GM19463 (cell line): ENCODE data around the gene RBM12.
"Not testable (repeated sequence)": the region's sequence is repeated elsewhere in the genome, so short reads cannot be mapped to it uniquely, and the experiment has no call there.

Source experiments
- ATAC-seq: cut with Tn5 transposase; IDR thresholded peaks from one replicate; pipeline ENCODE4 v1.9.1; 2021; ENCODE audit warnings: mild to moderate bottlenecking, moderate library complexity; ENCODE audit not compliant: unreplicated experiment

The RBM12 gene

DNA sequence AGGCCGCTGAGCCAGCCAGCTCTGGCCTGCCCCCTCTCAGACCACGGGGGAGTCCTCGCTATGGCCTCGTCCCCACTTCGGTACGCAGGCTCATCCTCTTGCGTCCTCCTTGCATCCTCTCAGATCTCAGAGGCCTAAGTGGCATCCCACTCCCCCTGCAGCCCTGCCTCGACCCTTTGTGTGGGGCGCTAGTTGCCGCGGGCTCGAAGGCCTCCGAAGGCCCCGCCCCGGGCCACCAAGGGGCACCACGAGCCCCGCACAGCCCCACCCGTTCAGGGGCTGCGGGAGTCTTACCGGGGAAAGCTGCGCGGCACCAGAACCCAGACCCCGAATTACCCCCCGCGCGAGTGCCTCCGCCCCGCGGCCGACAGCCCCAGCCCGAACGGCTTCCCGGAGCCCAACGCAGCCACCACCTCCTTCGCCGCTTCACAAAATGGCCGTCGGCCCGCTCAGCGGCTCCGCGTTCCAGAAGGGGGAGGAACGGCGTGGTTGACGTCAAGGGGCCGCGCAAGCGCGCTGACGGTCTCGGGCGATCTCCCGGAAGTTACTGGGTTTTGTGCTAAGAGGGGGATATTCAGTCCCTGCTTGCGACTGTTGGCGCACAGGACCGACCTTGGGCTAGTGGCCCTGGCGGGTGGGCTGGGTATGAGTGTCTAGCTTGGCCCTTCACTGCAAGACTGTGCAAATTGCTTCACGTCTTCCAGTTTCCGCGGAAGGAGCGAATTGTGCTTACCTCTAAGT lies at the start of gene RBM12, which contains the start of gene CPNE1:
Gene RBM12, minus strand, starts transcription at position 435 of the 741 bp plus-strand sequence. CDS start 9,578 bp downstream, outside the sequence.
Gene CPNE1, minus strand, starts transcription at position 435 of the 741 bp plus-strand sequence. CDS start 31,977 bp downstream, outside the sequence.
- ATAC-seq = peak; percentile 79

DNA sequence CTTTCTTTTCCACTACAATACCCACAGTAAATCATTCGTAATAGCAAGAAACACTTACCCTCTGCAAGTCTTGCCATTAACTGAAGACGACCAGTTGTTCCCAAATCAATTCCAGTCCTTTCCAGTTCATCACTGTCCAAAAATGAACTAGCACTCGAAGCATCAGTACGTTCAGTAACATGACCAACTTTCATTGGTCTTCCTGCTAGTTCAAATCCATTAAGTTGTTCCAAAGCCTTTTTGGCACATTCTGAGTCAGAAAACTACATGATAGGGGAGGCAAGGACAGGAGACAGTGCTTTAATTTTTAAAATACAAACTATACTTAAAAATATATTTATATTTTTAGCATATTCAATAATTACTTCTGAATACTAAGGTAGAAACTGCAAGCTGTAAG lies 49.4 kb upstream of the RBM12 start:
- no peak for ATAC-seq

- not testable (repeated sequence) for ATAC-seq
Measured at GRCh38 chr20:35713120-35713519, 48.4 kb upstream of the RBM12 start.

GRCh38 chr20:35711588-35712209 lies 47.0 kb upstream of the RBM12 start:
- ATAC-seq = no peak

DNA sequence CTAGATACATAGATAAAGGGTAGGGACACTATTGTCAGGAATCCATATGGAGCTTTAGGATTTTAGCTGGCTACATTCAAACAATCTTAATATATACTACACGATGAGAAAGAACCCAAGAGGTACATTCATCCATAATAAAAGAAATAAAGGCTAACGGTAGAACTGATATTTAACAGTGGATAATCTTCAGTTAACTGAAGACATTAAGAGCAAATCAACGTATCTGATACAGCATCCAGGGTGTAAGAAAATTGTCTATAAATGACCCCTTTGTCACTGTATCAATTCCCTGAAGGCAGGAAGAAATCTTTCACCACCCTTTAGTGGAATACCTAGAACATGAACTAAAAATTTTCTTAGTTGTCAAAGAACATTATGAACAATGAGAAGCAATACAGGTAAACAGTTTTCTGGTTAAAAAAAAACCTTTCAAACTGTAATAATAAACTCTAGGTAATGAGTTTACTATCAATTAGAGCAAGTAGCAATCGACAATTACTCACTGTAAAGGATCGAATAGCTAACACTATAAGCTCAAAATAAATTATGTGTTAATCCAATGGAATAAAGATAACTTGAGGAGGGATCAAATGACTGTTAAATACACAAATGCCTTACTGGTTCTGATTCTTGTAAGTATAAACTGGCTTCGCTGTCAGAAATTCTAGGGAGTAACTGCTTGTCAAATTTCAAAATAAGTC lies 46.3 kb upstream of the RBM12 start:
- no peak for ATAC-seq

DNA sequence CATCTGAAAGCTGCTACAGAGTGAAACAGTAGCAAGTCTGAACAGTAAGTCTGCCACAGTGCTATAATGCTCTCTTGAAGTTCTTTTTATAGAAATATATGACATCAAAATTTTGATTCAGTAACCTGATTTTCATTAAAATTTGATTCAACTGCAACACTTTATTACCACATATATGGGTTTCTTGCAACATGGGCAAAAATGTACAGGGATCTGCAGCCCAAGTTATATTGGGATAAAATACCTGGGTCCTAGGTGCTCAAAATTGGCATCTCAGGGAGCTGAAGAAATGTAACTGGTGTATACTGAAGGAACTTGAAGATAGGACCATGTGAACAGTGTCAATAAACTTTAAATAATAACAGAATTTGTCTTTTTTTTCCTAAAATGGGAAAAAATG lies 45.3 kb upstream of the RBM12 start:
- no peak for ATAC-seq

- no peak for ATAC-seq
Measured at GRCh38 chr20:35709259-35709658, 44.6 kb upstream of the RBM12 start.

GRCh38 chr20:35708502-35708901 lies 43.8 kb upstream of the RBM12 start:
- no peak for ATAC-seq

DNA sequence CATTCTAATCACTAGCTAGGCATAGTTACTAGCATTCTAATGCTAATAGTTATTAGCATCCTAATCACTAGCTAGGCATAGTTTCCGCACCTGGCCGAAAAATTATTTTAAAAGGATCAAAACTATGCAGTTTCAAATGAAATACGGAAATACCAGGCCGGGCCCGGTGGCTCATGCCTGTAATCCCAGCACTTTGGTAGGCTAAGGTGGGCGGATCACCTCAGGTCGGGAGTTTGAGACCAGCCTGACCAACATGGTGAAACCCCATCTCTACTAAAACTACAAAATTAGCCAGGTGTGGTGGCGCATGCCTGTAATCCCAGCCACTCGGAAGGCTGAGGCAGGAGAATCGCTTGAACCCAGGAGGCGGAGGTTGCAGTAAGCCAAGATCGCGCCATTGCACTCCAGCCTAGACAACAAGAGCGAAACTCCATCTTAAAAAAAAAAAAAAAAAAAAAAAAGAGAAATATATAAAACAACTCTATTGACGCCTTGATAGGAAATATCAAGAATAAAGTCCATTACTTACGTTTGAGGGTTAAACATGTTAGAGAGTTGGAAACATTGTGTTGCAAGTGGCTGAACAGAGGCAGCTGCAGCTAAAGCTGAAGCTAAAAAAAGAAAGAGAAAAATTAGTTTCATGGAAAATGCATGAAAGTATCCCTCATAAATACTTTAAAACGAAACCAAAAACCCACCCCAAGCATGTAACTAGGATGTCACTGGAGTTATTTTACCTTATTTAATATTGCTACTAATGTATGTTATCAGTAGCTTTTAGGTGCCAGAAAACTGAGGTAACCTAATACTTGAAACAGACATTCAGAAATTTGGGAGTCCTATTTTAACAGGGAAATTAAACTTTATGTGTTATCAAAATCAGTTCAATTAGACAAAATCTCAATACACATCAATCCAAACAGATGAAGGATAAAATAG lies 42.2 kb upstream of the RBM12 start:
- not testable (repeated sequence) for ATAC-seq

DNA sequence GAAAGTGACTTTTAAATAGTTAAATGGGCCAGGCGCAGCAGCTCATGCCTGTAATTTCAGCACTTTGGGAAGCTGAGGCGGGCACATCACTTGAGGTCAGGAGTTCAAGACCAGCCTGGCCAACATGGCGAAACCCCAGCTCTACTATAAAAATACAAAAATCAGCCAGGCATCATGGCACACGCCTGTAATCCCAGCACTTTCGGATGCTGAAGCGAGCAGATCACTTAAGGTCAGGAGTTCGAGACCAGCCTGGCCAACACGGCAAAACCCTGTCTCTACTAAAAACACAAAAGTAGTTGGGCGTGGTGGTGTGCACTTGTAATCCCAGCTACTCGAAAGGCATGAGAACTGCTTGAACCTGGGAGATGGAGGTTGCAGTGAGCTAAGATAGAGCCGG lies 41.2 kb upstream of the RBM12 start:
- not testable (repeated sequence) for ATAC-seq

GRCh38 chr20:35704514-35705261 lies 40.0 kb upstream of the RBM12 start:
- ATAC-seq = no peak

- ATAC-seq = no peak
Measured at GRCh38 chr20:35702824-35703695, 38.4 kb upstream of the RBM12 start.

DNA sequence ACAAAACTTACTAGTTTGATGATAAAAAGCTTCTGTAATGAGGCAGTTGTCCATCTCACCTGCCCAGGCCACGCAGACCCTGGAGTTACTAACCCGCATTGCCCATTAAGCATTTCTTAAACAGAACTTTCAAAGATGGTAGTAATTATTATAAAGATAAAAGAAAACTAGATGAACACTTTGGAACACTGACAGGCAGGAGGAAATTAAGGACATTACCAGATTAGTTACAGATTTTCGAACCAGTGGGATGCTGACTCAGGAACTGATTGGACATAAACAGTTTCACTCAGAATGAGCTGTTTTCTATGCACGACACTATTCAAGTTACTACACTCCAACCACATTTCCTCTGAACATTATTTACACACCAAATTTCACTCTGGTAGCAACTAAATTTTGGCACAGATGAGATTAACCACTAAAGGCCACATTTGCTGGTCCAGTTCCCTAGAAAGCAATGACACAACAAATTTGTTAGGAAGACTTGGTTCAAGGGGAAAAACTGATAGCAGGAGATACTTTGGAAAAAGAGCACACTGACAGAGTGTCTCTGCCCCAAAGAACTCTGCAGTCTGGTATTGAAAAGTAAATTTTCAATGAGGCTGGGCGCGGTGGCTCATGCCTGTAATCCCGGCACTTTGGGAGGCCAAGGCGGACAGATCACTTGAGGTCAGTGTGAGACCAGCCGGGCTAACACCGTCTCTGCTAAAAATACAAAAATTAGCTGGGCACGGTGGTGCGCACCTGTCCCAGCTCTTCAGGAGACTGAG lies 37.5 kb upstream of the RBM12 start:
- no peak for ATAC-seq

DNA sequence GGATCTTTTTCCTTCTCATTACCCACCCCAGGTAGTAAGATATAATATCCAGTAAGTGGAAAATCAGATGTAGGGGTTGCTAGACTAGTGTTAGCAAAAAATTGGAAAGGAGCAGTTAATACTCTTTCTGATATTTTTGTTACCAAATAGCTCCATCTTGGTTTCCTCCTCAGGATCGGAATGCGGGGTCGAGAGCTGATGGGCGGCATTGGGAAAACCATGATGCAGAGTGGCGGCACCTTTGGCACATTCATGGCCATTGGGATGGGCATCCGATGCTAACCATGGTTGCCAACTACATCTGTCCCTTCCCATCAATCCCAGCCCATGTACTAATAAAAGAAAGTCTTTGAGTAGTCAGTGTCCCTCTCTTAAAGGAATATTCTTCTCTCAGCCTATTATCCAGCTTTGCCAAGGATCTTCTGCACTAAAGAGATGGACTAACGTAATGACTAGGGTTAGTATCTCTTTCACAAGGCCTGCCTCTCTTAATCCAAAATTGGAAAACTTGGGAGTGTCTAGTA lies 36.0 kb upstream of the RBM12 start:
- no peak for ATAC-seq

DNA sequence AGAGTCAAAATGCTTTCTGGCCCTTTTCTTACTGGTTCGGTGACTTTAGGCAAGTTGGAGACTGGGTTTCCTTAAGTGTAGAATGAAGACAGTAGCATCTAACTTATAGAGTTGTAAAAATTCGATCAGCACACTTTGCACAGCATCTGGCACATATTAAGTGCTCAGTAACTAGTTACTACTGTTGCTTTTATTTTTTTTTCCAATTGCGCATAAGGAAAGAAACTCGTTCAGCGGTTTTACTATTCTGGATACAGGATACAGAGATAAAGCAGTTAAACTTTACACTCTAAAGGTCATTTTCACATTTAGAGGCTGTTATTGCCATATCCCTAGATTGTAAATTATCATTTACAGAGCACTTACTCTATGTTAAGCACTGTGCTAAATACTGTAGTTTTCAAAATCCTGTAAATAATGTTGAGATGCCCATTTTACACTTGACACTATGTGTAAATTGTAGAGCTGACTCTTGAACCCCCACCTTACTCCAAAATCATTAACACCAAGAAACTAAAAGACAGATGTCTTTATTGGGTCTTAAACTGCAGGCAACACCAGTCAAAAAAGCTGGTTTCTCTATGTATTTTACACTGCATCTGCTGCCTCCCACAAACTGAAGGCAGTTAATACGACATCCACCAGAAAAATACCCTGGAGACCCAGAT lies 35.4 kb upstream of the RBM12 start:
- ATAC-seq = no peak

- peak; percentile 89 for ATAC-seq
Measured at GRCh38 chr20:35699127-35699956, 34.6 kb upstream of the RBM12 start, which contains the start of the genes NFS1 and ROMO1. Gene NFS1, minus strand, starts transcription at chr20:35699352. Its CDS starts 64 bp downstream, at chr20:35699288. Gene ROMO1, plus strand, starts transcription at chr20:35699405. Its CDS starts 228 bp downstream, at chr20:35699633.
